GM13977 (cell line): ENCODE results near the gene MRAS.

Experiments used
- DNase-seq: peaks from one replicate; pipeline ENCODE4 v3.0.0; 2012; ENCODE audit warnings: low spot score
- CTCF ChIP-seq: IDR thresholded peaks from 2 replicates; pipeline ENCODE4 v1.5.1; 2012; ENCODE audit warnings: mild to moderate bottlenecking, control low read depth; ENCODE audit not compliant: insufficient read depth; ENCODE audit errors: extremely low read depth, missing control alignments
- in situ Hi-C: fragments of 300-500 bp; cut with MboI; formaldehyde crosslinking; loops from one replicate; pipeline ENCODE4 v1.12.0; 2022; ENCODE audit warnings: low sequenced_read_pairs, low pct_unique_long_range_greater_than_20kb, mixed read lengths, inconsistent platforms; ENCODE audit not compliant: unreplicated experiment

Gene MRAS

GRCh38 chr3:138347960-138348753, at the start of gene MRAS:
MRAS (plus strand) TSS chr3:138348579; CDS start chr3:138372884, 24,305 bp downstream.
- TF ChIP-seq CTCF, result peak; percentile 14
- peak; percentile 60 for DNase-seq
- in situ Hi-C loops, result no loop called here

GRCh38 chr3:138300647-138301046, 47.7 kb upstream of the MRAS start:
- DNase-seq, result no peak
- TF ChIP-seq CTCF, result no peak
- in situ Hi-C loops, result no loop called here

- TF ChIP-seq CTCF, result no peak
Measured at GRCh38 chr3:138303474-138303873, 44.9 kb upstream of the MRAS start.

GRCh38 chr3:138307899-138308298, 40.5 kb upstream of the MRAS start:
- no peak for TF ChIP-seq CTCF
- DNase-seq, result no peak
- in situ Hi-C loops, result no loop called here

More at GRCh38 chr3:138303474-138303873, 44.9 kb upstream of the MRAS start:
- no peak for DNase-seq
- in situ Hi-C loops, result no loop called here

GRCh38 chr3:138308783-138309182, 39.6 kb upstream of the MRAS start:
- DNase-seq, result no peak
- in situ Hi-C loops, result no loop called here
- no peak for TF ChIP-seq CTCF

- no peak for DNase-seq
- no peak for TF ChIP-seq CTCF
- in situ Hi-C loops, result no loop called here
Measured at GRCh38 chr3:138310494-138310893, 37.9 kb upstream of the MRAS start.
